HG03520 (cell line): Measurements from ENCODE around the gene XRCC2.
"Not testable (repeated sequence)": the region's sequence is repeated elsewhere in the genome, so short reads cannot be mapped to it uniquely, and the experiment has no call there.

Experiments used
- ATAC-seq: cut with Tn5 transposase; IDR thresholded peaks from one replicate; pipeline ENCODE4 v1.9.1; 2021; ENCODE audit warnings: mild to moderate bottlenecking, moderate library complexity; ENCODE audit not compliant: unreplicated experiment

XRCC2 gene

DNA sequence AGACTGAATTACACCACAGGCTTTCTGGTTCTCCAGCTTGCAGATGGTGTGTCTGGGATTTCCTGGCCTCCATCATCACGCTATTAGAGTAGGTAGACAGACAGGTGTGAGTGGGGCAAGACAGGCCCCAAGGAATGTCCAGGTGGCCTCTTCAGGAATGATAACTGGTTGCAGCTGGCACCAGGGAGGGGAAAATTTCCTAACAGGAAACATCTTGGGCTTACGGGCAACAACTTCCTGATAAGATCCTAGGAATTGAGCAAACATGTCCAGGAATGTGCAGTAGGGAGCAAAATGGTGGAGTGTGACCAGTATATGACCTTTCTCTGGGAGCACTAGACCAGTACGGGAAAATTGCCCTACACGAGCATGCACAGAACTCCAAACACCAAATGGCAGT lies 11.3 kb downstream of the XRCC2 start:
- ATAC-seq: no peak

DNA sequence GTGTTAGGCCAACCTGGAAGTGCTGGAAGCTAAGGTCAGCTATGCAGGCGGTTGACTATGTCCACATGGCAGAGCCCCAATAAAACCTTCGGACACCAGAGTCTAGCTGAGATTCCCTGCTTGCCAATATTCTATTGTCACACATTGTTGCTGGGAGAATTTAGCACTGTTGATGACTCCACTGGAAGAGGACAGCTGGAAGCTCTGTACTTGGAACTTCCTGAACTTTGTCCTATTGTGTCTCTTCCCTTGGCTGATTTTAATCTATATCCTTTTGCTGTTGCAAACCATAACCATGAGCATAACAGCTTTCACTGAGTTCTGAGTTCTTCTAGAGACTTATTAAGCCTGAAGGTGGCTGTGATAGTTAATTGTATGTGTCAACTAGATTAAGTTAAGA lies 12.0 kb downstream of the XRCC2 start:
- ATAC-seq: no peak

DNA sequence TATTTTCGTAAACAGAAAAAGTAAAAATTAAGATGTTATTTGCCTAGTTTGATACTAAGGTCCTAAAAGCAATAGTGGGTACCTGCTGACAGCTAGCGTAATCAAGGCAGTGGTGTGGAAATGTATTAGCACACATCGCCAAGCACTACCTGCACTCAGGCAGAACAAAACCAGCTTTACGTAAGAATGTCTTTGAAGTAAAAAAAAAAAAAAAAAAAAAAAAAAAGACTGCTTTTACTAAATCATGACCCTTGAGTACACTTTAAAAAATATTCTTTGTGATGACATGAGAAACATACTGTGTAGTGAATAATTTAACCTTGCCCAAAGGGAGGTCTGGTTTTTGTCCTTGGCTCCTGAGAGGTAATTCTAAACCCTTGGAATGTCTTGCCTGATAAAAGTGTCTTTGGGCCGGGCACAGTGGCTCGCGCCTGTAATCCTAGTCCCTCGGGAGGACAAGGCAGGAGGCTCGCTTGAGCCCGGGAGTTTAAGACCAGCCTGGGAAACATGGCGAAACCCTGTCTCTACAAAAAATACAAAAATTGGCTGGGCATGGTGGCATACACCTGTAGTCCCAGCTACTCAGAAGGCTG lies 12.7 kb downstream of the XRCC2 start:
- no peak for ATAC-seq

DNA sequence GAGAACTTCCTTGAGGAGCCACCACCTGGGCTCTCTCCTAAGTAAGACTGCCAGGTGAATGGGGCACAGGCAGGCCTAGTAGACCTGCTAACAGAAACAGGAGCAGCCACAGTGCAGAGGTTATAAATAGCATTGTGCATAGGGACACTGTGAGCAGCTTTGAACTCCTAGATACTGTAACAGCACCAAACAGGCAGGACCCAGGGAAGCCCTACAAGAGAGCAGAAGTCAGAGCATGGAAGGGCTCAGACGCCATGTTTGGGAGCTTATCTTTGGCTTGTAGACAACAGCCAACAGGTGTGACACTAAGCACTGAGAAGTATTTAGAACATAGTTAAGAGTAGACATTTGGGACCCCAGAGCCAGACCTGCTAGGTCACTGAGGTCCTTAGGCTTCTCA lies 14.5 kb downstream of the XRCC2 start:
- ATAC-seq: no peak

DNA sequence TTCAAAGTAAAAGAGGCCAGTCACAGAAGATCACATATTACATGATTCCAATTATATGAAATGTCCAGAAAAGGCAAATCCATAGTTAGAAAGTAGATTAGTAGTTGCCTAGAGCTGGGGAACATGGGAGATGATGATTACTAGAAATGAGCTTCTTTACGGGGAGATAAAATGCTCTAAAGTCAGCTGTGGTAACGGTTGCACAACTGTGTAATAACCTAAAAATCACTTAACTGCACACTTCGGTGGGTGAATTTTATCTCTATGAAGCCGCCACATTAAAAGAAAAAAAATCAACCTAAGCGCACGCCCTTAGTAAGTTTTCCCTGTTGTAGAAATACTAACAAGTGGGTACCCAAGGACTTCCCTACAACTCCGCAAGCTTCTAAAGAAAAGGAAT lies 15.9 kb downstream of the XRCC2 start:
- ATAC-seq: no peak

DNA sequence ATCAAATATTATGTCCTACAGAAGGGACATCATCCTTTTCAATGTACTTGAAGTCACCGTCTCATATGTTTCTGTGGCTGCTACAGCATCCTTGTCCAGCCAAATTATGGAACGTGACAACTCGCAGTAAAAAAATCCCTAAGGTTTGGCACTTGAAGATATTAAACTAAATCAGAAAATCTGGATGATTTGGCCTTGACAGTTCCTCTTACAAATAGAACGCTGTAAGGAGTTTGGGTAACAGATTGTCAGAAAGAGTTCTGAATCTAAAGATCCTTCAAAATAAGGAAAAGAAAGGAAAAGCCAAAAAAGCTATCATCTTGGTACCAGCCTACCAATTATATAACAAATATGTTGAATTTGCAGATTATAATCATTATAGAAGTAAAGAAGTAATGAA lies 21.0 kb downstream of the XRCC2 start:
- ATAC-seq: no peak

DNA sequence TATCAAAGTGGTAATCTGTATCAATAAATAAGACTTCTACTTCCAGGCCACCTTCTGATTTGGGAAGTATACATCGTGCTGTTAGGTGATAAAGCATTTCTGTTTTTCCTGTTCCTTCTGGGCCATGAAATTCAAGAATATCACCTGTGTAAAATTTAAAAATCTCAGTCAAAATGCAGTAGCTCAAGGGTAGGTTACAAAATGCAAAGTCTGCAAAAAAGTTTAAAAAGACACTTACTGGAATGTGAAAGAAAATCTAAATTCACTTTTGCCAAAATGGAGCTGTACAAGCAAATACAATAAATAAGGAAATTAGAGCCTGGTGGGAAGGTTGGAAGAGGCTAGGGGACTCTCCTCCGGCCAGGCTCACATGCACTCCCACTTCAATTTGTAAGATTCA lies 26.7 kb downstream of the XRCC2 start:
- no peak for ATAC-seq

DNA sequence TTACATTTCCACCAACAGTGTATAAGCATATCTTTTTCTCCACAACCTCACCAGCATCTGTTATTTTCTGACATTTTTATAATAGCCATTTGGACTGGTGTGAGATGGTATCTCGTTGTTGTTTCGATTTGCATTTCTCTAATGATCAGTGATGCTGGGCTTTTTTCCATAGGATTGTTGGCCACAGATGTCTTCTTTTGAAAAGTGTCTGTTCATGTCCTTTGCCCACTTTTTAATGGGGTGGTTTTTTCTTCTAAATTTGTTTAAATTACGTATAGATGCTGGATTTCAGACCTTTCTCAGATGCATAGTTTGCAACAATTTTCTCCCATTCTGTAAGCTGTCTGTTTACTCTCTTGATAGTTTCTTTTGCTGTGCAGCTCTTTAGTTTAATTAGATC lies 28.9 kb downstream of the XRCC2 start:
- ATAC-seq: no peak

DNA sequence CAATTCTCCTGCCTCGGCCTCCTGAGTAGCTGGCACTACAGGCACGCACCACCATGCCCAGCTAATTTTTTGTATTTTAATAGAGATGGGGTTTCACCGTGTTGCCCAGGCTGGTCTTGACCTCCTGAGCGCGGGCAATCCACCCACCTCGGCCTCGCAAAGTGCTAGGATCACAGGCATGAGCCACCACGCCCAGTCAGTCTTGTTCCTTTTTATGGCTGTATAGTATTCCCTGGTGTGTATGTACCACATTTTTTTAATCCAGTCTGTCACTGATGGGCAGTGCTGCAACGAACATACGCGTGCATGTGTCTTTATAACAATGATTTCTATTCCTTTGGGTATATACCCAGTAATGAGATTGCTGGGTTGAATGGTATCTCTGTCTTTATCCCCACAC lies 29.4 kb downstream of the XRCC2 start:
- ATAC-seq: not testable (repeated sequence)

DNA sequence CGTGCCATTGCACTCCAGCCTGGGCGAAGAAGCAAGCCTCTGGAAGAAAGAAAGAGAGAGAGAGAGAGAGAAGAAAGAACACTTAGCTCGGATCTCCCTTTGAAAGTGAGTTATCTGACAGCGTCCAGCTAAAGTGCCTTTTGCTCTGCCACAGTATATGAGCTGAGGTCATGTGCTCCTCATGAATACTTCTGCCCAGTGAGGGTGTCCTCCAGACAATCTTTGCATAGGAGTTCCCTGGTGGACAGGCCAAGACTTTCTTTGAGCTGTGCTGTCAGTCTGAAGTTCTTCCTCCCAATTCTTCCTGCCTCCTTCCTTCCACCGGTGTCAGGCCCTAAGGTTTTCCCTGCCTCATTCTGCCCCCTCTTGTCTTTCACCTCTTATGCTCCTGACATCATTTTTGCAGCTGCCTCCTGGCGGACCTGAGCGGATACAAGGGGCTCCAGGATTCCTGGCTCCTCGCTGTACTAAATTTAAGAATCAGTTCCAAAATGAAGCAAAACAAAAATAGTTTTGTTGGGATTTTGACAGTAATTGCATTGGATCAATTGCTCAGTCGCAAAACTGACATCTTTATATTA lies 31.9 kb downstream of the XRCC2 start:
- no peak for ATAC-seq

DNA sequence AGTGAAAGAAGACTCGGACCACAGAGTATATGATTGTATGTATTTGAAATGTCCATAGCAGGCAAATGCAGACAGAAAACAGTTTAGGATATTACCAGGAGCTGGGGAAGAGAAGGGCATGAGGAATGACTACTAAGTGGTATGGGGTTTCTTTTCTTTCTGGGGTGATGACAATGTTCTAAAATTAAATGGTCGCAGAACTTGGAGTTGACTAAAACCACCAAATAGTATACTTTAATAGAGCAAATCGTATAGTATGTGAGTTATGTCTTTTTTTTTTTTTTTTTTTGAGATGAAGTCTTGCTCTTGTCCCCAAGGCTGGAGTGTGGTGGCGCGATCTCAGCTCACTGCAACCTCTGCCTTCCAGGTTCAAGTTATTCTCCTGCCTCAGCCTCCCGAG lies 34.6 kb downstream of the XRCC2 start:
- no peak for ATAC-seq

DNA sequence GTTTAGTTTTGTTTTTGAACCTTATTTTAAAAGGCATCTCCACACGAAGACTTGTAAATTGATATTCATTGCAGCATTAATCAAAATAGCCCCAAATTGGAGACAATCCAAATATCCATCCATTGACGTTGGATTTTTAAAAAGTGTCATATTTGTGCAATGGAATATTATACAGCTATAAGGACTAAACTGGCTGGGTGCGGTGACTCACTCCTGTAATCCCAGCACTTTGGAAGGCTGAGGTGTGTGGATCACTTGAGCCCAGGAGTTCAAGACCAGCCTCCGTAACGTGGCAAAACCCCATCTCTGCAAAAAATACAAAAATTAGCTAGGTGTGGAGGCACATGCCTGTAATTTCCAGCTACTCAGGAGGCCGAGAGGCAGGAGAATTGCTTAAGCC lies 35.1 kb downstream of the XRCC2 start:
- no peak for ATAC-seq

DNA sequence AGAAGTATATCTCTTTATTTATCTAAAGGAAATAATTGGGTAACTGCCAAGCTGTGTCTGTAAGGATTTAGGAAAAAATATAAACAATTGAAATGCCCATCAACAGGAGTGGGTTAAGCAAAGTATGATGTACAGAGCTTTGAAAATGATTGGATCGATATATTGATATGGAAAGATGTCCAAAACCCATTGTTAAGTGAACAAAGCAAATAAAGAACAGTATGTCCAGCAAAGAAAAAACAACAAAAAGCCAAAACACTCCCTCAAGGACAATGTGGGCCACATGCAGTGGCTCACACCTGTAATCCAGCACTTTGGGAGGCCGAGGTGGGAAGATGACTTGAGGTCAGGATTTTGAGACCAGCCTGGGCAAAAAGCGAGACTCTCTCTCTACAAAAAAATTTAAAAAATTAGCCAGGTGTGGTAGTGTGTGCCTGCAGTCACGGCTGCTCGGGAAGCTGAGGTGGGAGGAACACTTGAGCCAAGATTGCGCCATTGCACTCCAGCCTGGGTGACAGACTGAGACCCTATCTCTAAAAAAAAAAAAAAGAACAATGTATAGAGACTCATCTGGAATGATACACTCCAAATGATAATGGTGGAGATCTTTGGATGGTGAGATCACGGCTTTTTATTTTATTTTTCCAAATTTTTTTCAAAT lies 37.9 kb downstream of the XRCC2 start:
- no peak for ATAC-seq

DNA sequence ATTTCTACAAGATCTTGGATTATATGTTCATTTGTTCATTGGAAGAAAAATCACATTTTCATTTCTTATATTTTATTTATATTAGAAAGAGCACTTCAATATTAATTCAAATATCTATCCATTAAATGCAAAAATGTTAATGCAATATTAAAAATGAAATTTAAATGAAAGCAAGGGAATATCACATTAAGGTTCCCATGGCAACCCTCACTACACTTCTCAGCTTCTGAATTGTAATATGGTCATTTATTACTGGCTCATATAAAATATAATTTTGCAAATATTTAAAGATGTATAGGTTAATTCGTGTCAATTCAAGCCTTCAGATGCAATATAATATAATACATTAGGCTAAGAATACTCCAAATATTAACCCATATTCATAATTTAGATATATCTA lies 38.8 kb downstream of the XRCC2 start:
- ATAC-seq: no peak

DNA sequence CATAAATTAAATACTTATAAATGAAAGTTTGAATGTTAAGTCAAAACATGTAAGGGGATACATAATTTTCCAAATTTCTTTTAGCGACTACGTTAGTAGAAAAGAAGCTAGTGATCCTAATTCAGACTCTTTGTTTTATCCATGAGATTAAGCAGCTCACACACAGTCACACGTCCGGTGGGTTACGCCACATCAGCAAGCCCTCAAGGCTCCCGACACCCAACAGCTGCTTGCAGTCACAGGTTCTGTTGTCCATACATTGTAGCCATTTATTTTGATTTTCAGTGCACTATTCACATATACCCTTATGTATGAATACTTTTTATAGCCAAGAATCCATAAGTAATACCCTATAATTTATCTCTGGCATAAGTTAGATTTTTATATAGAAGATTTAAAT lies 39.5 kb downstream of the XRCC2 start:
- no peak for ATAC-seq

DNA sequence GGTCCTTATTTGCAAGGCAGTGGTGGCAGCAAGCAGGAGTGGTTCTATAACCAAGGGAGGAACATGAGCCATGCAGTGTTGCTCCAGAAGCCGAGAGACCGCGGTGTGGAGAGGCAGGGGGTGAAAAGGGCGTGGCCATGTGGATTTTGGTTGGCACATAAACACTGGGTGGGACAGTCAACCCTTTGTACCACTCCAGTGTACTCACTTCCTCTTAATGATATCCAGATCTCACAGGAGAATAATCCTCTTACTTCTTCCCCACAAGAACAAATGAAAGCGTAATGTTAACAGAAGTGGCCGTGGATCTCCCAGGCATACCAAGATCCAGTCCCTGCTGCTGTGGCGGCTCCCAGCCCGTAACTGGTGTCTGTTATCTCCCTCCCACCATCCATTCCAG lies 42.4 kb downstream of the XRCC2 start:
- ATAC-seq: no peak

DNA sequence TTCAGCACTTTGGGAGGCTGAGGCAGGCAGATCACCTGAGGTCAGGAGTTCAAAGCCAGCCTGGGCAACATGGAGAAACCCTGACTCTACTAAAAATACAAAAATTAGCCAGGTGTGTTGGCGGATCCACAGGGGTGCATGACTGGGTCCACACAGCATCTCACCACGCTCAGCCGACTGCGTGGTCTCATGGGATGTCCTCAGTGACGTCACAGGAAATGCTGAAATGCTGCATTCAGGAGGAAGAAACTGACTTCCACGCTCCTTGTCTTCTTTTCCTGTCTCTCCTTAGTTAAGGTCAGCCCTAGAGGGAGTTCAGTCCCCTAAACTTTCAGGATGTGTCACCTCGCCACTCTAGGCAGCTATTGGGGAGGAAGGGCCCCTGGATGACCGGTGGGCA lies 42.9 kb downstream of the XRCC2 start:
- no peak for ATAC-seq

DNA sequence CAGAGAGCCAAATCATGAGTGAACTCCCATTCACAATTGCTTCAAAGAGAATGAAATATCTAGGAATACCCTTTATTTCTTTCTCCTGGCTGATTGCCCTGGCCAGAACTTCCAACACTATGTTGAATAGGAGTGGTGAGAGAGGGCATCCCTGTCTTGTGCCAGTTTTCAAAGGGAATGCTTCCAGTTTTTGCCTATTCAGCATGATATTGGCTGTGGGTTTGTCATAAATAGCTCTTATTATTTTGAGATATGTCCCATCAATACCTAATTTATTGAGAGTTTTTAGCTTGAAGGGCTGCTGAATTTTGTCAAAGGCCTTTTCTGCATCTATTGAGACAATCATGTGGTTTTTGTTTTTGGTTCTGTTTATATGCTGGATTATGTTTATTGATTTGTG lies 47.2 kb downstream of the XRCC2 start:
- ATAC-seq: not testable (repeated sequence)

DNA sequence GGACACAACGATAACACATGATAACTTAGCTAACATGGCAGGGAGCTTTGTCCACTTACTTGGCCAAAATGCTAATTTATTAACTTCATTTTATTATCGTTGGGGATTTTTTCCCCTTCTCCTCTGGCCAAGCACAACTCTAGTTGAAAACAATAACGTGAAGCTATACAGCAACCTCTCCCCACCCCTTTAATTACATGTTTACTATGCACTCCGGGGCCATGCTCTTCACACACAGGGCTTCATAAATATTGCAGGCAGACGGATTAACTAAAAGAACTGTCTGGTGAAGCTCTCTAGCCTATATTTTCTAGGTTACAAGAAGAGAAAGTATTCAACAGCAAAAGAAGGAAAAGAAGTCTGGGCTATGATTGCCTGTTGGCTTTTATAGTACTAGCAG lies 51.7 kb downstream of the XRCC2 start:
- no peak for ATAC-seq

DNA sequence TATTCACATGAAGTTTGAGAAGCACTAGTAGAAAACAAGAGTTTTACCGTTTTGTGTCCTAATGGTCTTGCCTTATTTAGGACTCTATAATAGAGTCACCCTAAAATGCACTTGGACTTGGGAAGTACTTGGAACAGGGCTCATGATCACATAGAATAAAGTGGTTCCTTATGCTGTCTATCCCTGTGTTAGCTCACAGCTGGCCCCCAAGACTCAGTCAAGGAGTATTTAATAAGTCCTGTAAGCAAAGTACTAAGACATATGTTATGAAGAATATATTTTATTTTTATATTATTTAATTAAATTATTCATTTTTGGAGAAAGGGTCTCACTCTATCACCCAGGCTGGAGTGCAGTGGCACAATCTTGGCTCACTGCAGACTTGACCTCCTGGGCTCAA lies 54.5 kb downstream of the XRCC2 start:
- no peak for ATAC-seq

DNA sequence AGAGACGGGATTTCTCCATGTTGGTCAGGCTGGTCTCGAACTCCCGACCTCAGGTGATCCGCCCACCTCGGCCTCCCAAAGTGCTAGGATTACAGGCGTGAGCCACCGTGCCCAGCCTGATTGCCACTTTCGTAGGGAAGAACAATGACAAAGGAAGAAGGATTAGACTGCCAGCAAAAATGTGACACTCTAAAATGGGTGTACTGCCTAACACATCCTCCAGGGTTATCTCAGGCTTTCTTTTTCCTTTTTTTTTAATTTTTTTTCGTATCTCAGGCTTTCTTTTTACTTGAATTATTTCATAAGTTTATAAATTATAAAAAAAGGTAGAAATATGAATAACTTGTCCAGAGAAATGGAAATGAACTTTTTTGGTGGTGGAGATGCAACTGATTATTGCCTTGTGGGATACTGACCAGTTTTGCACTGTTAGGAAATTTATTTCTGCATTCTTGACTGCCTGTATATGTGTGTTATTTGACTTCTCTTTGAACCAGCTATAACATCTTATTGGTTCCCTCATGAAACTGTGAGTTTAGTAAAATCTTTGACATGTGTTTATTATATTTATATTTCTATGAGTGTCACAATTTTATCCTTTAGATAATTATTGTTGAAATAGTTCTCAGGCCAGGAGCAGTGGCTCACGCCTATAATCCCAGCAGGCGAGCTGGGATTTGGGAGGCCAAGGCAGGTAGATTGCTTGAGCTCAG lies 56.8 kb downstream of the XRCC2 start:
- no peak for ATAC-seq

DNA sequence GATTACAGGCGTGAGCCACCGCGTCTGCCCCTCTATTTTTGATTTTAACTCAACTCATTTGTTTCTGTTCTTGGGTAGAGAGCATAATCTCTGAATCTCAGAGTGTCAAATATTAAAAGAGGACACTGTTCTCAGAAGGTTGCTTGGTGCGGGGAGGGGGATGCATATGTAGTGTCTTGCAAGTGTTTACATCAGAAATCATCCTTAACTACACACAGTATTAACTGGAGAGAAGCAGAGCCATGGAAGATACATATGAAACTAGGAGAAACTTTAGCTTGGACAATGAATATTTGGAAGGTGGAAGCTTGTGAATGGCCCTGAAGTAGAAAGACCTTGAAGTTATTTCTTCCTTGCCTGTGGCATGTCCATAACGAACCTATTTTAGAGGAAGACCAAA lies 57.5 kb downstream of the XRCC2 start:
- ATAC-seq: no peak
